ENCODE measurements around the gene ZNF681. TPM values are rescaled to one million over a fixed set of nuclear protein-coding genes. Genes with fewer than 3 reads are reported as not detected.

Gene ZNF681
- total RNA-seq = 0.09 and 0.85 TPM in 2 replicates

DNA sequence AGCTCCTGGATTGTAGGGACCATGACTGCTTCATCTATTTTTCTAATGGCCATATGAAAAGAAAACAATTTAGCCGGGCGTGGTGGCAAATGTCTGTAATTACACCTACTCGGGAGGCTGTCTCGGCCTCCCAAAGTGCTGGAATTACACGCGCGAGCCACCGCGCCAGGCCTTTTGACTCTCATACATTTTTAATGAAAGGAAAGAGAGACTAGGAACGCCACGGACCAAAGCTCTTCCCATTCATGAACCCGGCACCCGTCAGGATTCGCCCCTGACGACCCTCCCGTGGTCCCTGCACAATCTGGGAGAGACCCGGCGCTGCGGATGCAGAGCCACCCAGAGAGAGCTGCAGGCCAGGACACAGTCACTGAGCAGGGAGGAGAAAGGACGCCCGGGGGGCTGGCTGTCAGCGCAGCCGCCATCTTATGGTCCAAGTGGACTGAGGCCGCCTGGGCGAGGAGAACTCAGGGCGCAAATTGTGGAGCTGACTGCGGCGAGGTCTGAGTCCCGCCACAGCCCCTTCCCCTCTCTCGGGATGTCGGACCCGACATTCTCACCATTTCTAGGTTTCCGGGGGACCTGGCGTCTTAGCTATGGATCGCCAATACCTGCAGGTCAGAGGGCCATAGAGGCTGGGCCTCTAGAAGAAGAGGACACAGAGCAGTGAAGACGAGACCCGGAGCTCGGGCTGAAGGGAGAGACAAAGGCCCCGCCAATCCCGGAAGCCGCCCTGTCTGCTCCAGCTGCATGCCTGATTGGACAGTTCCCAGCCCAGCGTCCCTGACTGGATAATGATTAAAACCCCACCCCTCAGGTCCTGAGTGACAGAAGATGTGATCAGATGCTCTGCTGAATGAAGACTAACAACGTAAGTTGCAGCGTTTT is at the start of gene ZNF681:
ZNF681 (minus strand) TSS at position 705 of the 888 bp plus-strand sequence; CDS start at position 563, 142 bp downstream.

Other genes starting within 250 kb of the ZNF681 start
- gene ZNF675, start 71.7 kb downstream of the ZNF681 start, total RNA-seq = 7.6 and 8.8 TPM in 2 replicates
- gene ZNF726, start 156.0 kb upstream of the ZNF681 start, total RNA-seq = 1.3 TPM in 2 replicates

Measured in endothelial cell of coronary artery (primary cell).